HG03280 (cell line): ENCODE results near the gene SUV39H2.
"Not testable (repeated sequence)": the region's sequence is repeated elsewhere in the genome, so short reads cannot be mapped to it uniquely, and the experiment has no call there.

Source experiments
- ATAC-seq: cut with Tn5 transposase; IDR thresholded peaks from one replicate; pipeline ENCODE4 v1.9.1; 2021; ENCODE audit warnings: mild to moderate bottlenecking, moderate library complexity; ENCODE audit not compliant: unreplicated experiment

Gene SUV39H2

DNA sequence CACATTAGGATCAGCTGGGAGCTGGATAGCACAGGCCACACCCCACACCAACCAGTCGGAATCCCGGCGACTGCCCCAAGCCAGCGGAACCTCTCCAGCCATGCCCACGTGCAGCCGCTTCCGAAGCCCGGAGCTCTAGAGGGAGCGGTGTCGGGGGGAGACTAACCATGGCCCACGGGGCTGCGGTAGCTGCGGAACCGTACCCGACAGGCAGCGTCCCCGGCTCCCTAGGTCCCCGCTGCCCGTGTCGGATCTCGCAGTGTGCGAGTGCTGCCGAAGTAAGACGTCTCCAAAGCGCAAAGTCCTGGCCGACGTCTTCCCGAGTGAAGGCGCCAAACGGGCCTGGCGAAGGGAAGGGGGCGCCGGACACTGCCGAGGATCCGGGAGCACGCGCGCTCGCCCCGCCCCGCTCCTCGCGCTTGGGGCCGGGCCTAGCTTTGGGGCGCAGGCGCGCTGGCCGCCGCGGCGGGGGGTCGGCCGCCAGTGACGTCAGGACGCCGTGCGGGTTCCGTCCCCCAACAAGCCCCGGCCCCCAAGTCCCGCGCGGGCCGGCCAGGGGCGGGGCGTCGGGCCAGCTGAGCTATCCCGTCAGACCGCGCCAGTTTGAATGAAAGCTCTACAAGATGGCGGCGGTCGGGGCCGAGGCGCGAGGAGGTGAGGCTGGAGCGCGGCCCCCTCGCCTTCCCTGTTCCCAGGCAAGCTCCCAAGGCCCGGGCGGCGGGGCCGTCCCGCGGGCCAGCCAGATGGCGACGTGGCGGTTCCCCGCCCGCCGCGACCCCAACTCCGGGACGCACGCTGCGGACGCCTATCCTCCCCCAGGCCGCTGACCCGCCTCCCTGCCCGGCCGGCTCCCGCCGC lies at the start of gene SUV39H2:
TSS of gene SUV39H2 (plus strand) at position 601 of the 858 bp plus-strand sequence. CDS start at position 624, 23 bp downstream.
- ATAC-seq = peak; percentile 94

DNA sequence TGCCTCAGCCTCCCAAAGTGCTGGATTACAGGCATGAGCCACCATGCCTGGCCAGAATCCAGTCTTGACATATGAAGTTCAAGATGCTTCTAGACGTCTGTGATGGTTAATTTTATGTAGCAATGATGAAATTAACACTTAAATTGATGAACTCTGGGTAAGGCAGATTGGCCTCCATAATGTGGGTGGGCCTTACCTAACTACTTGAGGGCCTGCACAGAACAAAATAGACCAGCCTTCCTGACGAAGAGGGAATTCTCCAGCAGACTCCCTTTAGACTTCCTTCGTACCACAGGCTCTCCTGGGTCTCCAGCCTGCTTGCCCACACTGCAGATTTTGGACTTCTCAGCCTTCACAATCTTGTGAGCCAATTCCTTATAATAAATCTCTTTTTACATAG lies 45.6 kb upstream of the SUV39H2 start:
- no peak for ATAC-seq

DNA sequence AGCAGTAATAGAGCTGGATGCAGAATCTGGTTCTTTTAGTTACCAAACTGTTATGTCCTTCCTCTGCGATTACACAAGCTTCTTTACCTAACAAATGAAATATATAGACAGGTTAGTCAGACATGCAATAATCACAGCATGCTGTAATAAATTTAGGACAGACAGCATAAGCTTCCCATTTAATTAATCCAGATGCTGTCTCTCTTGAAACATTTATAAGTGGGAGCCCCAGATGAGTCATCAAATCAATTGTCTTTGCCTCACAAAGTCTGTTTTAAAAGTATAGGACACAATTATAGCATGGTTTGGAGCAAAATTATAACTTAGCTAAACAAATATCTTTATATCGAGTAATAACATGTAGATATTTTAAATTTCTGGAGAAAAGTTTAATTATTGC lies 42.5 kb upstream of the SUV39H2 start:
- ATAC-seq = no peak

DNA sequence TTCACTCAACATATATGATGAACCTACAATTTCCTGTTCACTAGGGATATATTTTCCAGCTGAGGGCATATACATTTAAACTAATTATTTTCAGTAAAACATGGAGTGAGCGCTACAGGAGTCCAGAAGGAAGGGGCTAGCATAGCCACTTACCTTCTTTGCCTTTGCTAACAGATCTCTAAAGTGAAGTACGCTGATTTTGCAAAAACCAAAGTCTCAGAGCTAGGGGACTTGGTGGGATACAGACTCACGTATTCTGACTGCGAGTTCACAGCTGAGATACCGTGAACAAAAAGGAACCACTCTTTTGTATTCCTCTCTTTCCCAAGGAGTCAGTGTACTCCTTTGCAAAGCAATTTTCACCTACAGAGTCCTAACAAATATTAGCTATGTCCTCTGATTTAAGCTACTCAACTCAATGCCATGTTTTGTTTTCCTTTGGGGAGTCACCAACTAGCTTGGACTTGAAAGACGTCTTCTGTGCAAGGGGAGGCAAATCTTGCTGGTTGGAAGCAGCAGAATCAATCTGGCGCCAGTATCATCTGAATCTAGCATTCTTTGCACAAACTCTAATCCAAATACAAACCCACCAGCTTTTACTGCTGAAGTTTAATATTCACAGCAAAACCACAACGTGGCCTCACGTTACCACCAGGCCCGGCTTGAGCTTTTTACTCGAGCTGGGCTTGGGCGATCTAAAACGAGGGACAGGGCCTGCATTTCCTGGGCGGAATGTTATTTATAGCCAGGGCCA lies 41.5 kb upstream of the SUV39H2 start:
- ATAC-seq = no peak

DNA sequence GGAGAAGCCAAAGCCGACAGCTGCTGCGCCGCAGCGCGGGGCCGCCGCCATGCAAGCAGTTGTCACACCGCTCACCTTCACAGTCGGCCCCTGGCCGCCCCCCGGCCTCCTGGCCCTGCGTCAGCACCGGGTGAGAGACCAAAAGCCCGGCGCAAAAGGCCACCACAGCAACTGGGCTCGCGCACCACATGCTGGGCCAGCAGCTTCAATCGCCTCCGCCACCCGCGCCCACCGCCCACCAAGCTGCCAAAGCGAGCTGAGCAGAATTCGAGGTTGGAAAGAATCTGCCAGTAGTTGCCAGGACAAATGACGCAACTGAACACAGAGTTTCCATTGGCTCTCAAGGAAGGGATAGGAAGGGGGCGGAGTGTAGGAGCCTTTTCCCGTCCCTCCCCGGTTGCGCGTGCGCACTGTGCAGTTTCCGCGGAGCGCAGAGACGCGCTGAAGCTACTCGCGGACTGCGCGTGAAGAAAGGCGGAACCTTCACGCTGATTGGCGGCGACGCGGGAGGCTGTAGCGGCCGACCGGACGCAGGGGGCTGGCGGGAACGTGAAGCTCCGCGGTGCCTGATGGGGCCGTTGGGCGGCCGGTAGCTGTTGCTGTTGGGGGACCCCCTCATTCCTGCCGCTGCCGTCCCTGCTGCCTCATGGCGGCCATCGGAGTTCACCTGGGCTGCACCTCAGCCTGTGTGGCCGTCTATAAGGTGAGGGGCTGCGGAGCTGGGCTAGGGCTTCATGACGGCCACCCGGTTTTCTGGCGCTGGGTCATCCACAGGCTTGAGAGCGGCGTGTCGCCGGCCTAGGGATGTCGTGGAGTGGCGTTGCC lies 40.7 kb upstream of the SUV39H2 start, which contains the start of the genes CDNF, HSPA14 and MSANTD7:
TSS of gene CDNF (minus strand) at position 281 of the 825 bp plus-strand sequence. CDS start at position 190, 91 bp downstream.
TSS of gene HSPA14 (plus strand) at position 550 of the 825 bp plus-strand sequence. CDS start at position 647, 97 bp downstream.
TSS of gene MSANTD7 (plus strand) at position 550 of the 825 bp plus-strand sequence. CDS start 3,979 bp downstream, outside the sequence.
- peak; percentile 94 for ATAC-seq

- ATAC-seq = peak; percentile 7
Measured at GRCh38 chr10:14838582-14839304, 39.9 kb upstream of the SUV39H2 start.

GRCh38 chr10:14839305-14839695 lies 39.4 kb upstream of the SUV39H2 start:
- no peak for ATAC-seq

- ATAC-seq = no peak
Measured at GRCh38 chr10:14840178-14840577, 38.5 kb upstream of the SUV39H2 start.

DNA sequence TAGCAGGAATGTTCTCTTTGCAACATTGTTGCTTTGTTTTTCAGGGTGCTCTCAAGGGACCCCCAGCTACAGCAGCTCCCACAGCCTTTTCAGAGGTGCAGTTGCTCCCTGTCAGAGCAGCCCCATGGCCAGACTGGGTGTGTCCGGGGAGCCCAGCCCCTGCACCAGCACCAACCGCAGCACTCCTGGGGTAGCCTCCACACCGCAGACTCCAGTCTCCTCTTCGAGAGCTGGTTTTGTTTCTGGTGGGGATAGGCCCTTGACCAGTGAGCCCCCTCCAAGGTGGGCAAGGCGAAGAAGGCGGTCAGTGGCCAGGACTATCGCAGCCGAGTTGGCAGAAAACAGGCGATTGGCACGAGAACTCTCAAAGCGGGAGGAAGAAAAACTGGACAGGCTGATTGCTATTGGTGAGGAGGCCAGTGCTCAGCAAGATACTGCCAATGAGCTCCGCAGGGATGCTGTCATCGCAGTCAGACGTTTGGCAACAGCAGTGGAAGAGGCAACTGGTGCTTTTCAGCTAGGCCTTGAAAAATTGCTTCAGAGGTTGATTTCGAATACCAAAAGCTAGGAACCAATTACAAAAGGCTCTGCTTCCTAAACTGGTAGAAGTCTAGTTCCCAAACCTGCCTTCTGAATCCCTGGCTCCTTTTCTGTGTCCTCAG lies 35.2 kb upstream of the SUV39H2 start:
- no peak for ATAC-seq

GRCh38 chr10:14844948-14845347 lies 33.7 kb upstream of the SUV39H2 start:
- no peak for ATAC-seq

DNA sequence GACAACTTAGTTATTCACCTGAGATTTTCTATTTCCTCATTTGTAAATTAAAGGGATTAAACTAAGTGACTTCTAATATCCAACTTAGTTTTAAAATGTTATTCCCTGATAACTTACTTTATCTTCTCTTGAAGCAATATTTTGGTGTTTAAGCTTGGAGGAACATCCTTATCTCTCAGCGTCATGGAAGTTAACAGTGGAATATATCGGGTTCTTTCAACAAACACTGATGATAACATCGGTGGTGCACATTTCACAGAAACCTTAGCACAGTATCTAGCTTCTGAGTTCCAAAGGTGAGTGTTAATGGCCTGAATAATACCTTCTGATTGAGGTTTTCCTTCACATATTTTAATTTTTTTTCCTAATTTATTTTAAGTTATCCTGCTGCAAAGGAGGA lies 26.4 kb upstream of the SUV39H2 start:
- ATAC-seq = no peak

DNA sequence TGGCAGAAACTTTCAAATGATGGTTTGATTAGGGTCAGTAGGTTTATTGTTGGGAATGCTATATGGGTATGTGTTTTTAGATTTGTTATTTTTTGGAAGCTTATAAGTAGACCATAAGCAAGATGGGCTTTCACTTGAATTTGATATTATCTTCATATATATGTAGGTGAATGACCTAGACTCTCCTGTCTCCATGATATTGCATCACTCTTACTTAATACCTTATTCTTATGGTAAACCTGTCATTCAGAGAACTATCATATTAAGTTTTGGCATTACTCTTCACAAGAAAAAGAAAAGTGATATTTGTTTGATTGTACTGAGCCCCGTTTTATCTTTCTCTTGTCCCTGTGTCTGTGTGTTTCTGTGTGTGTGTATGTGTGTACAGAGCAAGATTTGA lies 23.2 kb upstream of the SUV39H2 start:
- no peak for ATAC-seq

GRCh38 chr10:14858338-14858960 lies 20.2 kb upstream of the SUV39H2 start:
- no peak for ATAC-seq

GRCh38 chr10:14859043-14859442 lies 19.6 kb upstream of the SUV39H2 start:
- no peak for ATAC-seq

GRCh38 chr10:14859775-14860174 lies 18.9 kb upstream of the SUV39H2 start:
- no peak for ATAC-seq

DNA sequence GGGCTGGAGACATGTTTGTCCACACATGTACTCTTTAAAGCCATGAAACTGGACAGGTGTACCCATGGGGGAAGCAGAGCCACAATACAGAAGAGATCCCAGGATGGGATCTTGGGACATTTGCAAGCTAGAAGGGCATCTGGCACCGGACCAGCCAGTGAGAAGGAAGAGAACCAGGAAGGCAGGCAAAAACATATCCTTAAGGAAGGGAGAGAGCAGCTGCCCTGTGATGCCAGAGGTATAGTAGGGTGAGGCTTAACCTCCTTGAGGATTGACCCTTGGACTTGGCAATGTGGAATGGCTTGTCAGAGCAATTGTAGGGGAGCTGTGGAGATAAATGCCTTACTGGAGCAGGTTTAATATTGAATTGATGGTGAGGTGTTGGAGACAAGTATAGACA lies 17.9 kb upstream of the SUV39H2 start:
- ATAC-seq = no peak

- ATAC-seq = not testable (repeated sequence)
Measured at GRCh38 chr10:14864466-14864865, 14.2 kb upstream of the SUV39H2 start.

- ATAC-seq = not testable (repeated sequence)
Measured at GRCh38 chr10:14864871-14865270, 13.8 kb upstream of the SUV39H2 start.
